Measurements from ENCODE around the gene EDN2. TPM values are rescaled to one million over a fixed set of nuclear protein-coding genes. Genes with fewer than 3 reads are reported as not detected.

The EDN2 gene
- total RNA-seq, 1 donor from 2014 or later: not detected

DNA sequence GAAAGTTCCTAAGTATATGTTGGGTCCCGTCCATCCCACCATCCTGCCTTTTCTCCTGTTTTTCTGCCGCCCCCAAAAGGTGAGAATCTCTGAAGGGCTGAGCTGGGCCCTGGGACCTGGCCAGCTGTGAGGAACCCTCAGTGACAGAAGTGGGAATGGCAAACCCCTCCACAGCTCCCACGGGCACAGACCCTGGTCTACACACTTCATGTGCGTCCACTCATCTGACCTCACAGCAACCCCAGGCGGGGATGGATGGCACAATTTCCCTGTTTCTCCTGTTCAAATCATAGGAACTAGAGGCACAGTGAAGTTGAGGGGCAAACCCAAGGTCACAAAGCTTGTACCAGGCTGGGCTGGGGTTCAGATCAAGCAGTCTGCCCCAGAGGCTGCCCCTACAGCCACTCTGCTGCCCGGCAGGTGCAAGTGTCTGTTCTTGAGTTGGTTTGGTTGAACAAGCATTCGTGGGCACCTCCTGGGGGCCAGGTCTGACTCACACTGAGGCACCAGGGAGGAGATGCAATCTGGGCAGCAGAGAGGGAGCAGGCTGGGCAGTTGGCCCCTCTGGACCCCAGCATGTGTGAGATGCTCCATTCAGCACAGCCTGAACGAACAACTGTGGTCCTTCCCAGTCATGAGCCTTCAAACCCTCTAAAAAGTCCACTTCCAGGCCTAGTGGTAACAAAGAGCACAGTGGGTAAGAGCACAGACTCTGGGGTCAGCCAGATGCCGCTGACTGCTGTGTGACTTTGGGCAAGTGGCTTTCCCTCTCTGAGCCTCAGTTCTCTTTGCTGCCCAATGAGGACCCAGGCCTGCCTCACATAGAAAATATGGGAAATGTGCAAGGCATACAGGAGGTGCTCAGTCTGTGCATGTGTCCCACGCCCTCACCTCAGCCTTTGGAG is 4.0 kb downstream of the EDN2 start:
- H3K27ac Mint-ChIP-seq (ENCODE audit: unreplicated experiment): peak overlapping the region; percentile 78
- peaks cover 13% of the 10 kb centered on the region for H3K4me1 Mint-ChIP-seq
- DNase-seq (ENCODE audit: low read depth, low spot score): no peak
- H3K36me3 Mint-ChIP-seq (ENCODE audit: low read depth): no peaks in the 10 kb centered on the region
- H3K4me3 Mint-ChIP-seq: no peak overlapping the region
- no peaks in the 10 kb centered on the region for H3K9me3 Mint-ChIP-seq
- TF ChIP-seq, protein P1, sequence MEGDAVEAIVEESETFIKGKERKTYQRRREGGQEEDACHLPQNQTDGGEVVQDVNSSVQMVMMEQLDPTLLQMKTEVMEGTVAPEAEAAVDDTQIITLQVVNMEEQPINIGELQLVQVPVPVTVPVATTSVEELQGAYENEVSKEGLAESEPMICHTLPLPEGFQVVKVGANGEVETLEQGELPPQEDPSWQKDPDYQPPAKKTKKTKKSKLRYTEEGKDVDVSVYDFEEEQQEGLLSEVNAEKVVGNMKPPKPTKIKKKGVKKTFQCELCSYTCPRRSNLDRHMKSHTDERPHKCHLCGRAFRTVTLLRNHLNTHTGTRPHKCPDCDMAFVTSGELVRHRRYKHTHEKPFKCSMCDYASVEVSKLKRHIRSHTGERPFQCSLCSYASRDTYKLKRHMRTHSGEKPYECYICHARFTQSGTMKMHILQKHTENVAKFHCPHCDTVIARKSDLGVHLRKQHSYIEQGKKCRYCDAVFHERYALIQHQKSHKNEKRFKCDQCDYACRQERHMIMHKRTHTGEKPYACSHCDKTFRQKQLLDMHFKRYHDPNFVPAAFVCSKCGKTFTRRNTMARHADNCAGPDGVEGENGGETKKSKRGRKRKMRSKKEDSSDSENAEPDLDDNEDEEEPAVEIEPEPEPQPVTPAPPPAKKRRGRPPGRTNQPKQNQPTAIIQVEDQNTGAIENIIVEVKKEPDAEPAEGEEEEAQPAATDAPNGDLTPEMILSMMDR (conservative IDR thresholded peaks at IDR 0.05): no peak
- no peaks in the 10 kb centered on the region for H3K27me3 Mint-ChIP-seq (ENCODE audit: low read depth)

DNA sequence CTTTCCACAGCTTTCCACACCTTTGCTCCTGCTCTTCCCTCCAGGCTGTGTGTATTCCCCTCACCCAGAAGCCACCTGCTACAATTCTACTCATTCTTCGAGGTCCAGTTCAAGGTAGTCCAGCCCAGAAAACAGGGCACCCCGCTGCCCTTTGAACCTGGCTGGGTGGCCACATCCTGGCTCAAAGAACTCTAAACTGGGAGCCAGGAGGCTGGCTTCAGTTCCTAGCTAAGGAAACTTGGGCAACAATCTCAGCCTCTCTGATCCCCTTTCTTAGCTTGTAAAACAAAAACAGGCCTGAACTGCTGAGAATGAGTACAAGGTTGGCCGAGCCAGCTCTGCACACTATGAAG is 4.7 kb downstream of the EDN2 start:
- H3K27me3 Mint-ChIP-seq (ENCODE audit: low read depth): no peaks in the 10 kb centered on the region
- no peak overlapping the region for H3K4me3 Mint-ChIP-seq
- no peaks in the 10 kb centered on the region for H3K36me3 Mint-ChIP-seq (ENCODE audit: low read depth)
- H3K4me1 Mint-ChIP-seq: peaks cover 13% of the 10 kb centered on the region
- H3K27ac Mint-ChIP-seq (ENCODE audit: unreplicated experiment): peak overlapping the region; percentile 86
- DNase-seq (ENCODE audit: low read depth, low spot score): no peak
- no peaks in the 10 kb centered on the region for H3K9me3 Mint-ChIP-seq
- TF ChIP-seq, protein P1 (conservative IDR thresholded peaks at IDR 0.05): no peak

GRCh38 chr1:41479000-41479807 is 5.3 kb downstream of the EDN2 start:
- H3K4me1 Mint-ChIP-seq: peaks cover 13% of the 10 kb centered on the region

DNA sequence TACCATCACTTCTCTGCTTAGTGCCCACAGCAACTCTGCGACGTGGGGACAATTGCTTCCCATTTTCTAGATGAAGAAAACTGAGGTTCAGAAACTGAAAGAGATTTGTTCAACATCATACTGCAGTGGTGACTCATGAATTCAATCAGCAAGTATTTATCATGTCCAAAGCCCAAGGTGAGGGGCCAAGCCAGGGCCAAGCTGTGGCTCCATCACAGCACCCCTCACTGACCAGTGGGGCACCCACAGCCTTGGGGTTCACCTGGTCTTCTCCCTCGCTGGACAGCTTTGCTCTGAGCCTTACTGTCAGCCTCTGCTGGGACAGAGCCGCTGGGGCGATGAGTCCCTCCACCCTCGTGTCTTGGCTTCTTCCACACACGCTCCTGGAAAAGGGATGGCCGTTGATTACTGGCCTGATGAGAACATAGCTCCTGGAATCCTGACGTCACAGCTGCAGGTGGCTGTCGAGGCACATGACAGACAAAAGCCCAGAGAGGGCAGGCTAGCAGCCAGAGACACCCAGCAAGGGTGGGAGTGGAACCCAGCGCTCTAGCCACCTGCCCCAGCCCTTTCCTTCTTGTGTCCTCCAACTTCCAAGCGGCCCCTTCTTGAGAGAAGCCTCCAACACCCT is 6.2 kb downstream of the EDN2 start:
- DNase-seq (ENCODE audit: low read depth, low spot score): no peak
- no peaks in the 10 kb centered on the region for H3K36me3 Mint-ChIP-seq (ENCODE audit: low read depth)
- H3K4me3 Mint-ChIP-seq: no peak overlapping the region
- peaks cover 12% of the 10 kb centered on the region for H3K4me1 Mint-ChIP-seq
- TF ChIP-seq, protein P1 (conservative IDR thresholded peaks at IDR 0.05): no peak
- no peaks in the 10 kb centered on the region for H3K9me3 Mint-ChIP-seq
- no peaks in the 10 kb centered on the region for H3K27me3 Mint-ChIP-seq (ENCODE audit: low read depth)
- no peak overlapping the region for H3K27ac Mint-ChIP-seq (ENCODE audit: unreplicated experiment)

More at GRCh38 chr1:41479000-41479807, 5.3 kb downstream of the EDN2 start:
- TF ChIP-seq, protein P1 (conservative IDR thresholded peaks at IDR 0.05): no peak
- Mint-ChIP-seq H3K27me3 (ENCODE audit: low read depth) (no peaks in the 10 kb centered on the region), H3K4me3 (no peak overlapping the region), H3K9me3 (no peaks in the 10 kb centered on the region), H3K27ac (ENCODE audit: unreplicated experiment) (peak overlapping the region; percentile 86), H3K36me3 (ENCODE audit: low read depth) (no peaks in the 10 kb centered on the region)
- DNase-seq (ENCODE audit: low read depth, low spot score): no peak

- Mint-ChIP-seq H3K36me3 (ENCODE audit: low read depth) (no peaks in the 10 kb centered on the region), H3K9me3 (no peaks in the 10 kb centered on the region), H3K27ac (ENCODE audit: unreplicated experiment) (no peak overlapping the region), H3K4me1 (peaks cover 8% of the 10 kb centered on the region), H3K4me3 (no peak overlapping the region), H3K27me3 (ENCODE audit: low read depth) (no peaks in the 10 kb centered on the region)
- TF ChIP-seq, protein P1 (conservative IDR thresholded peaks at IDR 0.05): no peak
- no peak for DNase-seq (ENCODE audit: low read depth, low spot score)
Measured at GRCh38 chr1:41476807-41477361, 7.6 kb downstream of the EDN2 start.

Data from neural crest cell (in vitro differentiated cells).